Sciatic nerve (tissue), 2 donors: ENCODE data around the gene UNC5A. TPM values are rescaled to one million over a fixed set of nuclear protein-coding genes. Genes with fewer than 3 reads are reported as not detected.

ENCODE experiments used
- ATAC-seq: fragments of 200-7000 bp; cut with Tn5 transposase; one replicate; pipeline ENCODE4 v1.9.1; 2020; ENCODE audit warnings: mild to moderate bottlenecking, moderate library complexity
- DNase-seq: peaks from one replicate; pipeline ENCODE4 v3.0.0-alpha.2; 2020; ENCODE audit warnings: low spot score
- intact Hi-C: fragments of 100-400 bp; cut with DNase I; formaldehyde crosslinking; loops from one replicate; pipeline ENCODE4 v1.14.2; 2022
- total RNA-seq: library from RNA; stranded (reverse); fragmentation: NEBNext Ultra II Directional; extraction: Animal tissue kit (Norgen Biotek cat#: 25700); gene quantifications from one replicate; pipeline ENCODE4 v1.2.1, GENCODE V29; 2021
- donor health status: DM: no; HTN: no; CAD: no.
- donor health status: DM: no; HTN: no; CAD: no.

UNC5A gene
- total RNA-seq, 1 donor from 2014 or later, result not detected

DNA sequence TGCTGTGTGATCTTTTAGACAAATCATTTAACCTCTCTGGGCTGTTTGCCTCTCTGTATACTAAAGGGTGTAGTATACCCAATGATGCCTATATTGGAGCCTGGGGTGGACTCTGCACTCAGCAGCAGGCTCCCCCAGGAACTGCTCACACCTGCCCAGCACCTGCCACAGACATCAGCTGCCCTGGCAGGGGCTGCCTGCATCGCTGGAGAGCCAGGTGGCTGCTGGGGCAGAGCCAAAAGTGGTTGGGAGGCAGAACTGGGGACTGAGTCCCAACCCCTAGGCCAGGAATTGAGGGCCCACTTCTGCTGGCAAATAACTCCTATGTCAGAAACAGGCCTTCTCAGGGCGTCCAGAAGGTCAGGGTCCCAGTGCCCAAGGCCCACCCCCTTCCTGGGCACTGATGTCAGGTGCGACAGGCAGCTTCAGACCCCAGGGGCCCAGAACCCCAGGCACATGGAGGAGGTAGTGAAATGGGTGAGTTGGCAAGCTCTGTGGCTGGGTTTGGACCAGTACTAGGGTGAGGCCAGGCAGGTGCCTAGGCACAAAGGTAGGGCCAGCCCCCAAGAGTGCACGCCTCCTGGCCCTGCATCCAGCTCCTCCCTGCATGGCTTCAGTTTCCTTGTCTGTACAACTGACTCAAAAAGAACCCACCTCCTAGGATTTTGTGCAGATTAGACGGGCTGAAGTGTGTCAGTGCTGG is 5.8 kb downstream of the UNC5A start:
- ATAC-seq (no peak), DNase-seq (no peak)
- intact Hi-C loops, result no loop called here

DNA sequence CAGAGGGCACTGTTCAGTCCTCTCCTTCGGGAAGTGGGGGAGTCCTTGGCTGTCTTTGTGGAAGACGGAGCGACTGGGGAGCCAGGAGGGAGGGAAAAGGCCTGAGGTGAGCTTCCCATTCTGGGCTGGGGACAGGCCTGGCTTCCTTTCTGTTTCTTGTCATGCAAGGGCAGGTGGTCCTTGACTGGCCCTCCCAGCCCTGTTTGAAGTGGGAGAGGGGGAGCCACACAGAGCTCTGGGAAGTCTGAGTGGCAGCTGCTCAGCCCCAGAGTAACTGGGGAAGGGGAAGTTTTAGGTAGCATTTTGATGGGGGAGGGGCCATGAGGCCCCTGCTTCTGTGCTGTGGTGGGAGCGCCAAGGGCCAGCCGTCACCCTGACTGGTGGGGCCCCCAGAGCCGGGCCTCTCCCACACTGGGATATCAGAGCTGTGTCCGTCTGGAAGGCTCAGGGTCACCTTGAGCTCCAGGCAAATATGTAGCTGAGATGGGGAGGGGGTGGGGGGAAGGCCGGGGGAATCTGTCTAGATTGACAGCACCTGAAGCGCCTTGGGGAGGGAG is 6.5 kb downstream of the UNC5A start:
- no peak for ATAC-seq
- no peak for DNase-seq
- intact Hi-C loops, result no loop called here

DNA sequence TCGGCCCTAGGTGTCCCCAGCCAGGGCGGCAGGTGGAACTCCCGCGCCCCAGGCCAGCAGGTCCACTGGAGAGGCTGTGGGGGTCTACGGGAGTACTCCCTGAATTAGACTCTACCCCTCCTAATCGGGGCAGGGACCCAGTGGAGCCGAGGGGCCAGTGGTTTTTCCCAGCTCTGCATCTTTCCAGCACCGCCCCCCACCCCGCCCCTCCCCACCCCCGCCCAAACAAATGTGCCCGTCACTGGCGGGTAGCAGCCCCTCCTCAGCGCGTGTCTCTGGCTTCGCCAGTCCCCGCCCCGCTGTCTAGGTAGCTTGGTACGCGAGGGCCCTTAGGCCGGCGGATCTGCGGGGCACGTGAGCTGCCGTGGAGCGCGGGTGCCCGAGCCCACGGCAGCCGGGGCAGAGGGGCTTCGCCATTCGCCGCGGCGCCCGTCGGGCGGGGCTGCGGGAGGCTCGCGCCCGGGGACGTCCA is 7.0 kb downstream of the UNC5A start:
- no peak for ATAC-seq
- intact Hi-C loops, result no loop called here
- no peak for DNase-seq

DNA sequence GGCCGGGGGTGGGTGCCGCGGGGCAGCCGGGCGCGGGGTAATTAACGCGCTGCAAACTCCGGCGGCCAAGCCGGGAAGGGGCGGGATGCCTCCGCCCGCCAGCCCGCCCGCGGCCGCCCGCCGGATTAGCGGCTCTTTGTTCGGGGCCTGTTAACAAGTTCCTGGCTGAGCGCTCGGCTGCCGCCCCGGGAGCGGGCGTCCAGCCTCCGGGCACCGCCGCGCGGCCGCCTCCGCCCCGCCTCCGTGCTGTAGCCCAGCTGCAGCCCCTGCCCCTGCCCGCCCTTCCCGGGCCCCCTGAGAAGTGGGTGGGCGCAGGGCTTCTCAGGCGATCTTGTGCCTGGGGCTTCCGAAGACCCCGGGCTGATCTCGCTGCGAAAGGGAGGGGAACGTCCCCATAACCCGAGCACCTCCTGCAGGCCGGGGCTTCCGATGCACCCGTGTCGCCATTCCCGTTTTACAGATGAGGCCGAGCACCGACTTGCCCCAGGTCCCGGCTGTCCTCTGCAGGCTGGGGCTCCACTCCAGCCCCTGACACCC is 7.5 kb downstream of the UNC5A start:
- ATAC-seq (no peak), DNase-seq (no peak)
- intact Hi-C loops, result no loop called here

DNA sequence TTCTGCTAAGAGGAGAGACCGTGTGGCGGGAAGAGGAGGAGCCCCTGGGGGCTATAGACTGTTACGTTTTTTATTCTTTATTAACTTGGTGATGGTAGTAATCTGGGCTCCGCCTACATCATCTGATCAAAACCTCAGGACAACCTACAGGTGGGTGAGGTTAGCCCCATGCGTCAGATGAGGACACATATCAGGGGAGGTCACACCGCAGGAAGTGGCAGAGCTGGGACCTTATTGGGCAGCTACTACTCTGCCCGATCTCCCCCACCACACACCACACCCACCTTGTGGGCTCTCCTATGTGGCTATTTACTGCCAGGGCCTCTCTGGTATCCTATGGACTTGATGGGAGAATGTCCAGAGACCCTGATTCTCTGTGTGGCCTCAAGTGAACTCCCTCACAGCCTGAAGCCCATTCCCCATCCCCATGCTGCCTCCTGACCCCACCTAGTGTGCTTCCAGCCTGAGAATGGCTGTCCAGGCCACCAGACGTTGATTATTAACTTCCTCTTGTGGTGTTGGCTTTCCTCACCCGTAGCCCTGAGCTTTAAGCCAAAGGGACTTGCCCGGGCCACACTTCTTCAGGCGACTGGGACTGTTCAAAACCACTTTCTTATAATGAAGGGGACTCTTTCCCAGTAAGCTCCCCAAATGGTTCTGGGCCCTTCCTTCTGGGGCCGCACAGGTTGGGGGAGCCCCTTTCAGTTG is 8.2 kb downstream of the UNC5A start:
- ATAC-seq, result no peak
- intact Hi-C loops, result no loop called here

DNA sequence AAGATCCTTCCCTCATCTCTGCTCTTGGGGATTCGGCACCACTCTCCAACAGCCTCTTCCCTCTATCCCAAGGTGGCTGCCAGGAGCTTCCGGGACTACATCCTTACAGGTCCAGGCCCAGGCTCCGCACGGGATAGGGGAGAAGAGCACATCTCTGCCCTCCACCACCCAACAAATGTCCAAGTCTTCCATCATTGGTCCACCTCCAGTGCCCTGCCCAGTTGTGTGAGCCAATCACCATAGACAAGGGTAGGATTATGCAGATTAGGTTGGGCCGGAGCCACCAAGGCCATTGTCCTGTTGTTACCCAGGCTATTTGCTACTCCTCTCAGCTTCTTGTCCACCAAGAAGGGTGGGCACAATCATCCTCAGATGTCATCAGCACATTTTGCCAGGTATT is 9.1 kb downstream of the UNC5A start:
- ATAC-seq (no peak), DNase-seq (no peak)
- intact Hi-C loops, result no loop called here

More for the DNA sequence above, 8.2 kb downstream of the UNC5A start:
- no peak for DNase-seq

DNA sequence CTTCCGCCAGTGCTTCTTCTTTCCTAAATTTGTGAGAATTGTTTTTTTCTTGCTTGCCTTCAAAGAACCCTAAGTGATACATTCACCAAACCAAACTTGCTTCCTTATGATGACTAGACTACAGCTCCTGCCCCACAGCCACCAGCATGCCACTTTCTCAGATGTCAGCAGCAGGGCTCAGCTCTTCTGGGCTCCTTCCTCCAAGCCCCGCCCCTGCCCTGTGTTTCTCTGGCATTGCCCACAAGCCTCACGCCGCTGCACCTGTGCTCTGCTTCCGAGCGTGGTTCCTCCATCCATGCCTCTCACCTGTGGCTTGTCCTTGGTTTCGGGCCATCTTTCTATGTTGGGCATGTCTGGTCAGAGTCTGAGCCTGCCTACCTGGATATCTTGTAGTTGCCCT is 10.6 kb downstream of the UNC5A start:
- intact Hi-C loops, result no loop called here
- no peak for ATAC-seq

DNA sequence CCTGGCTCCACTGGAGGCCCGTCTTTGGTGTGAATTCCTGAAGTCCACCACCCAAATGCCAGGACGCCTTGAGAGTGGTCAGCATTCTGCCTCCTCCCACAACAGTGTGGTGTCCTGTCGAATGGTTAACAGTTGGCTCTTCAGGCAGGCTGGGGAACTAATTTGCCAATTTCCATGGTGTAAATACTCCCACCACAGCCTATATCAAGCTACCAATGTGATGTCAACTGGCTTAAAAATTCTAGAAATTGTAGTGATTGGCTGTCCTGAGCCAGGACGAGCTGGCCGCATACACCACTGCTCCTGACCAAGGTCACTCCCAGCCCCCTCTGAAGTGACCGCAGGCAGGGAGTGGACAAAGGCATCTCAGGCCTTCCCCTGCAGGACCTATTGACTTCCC is 11.1 kb downstream of the UNC5A start:
- intact Hi-C loops, result no loop called here

More for the DNA sequence above, 10.6 kb downstream of the UNC5A start:
- DNase-seq, result no peak

DNA sequence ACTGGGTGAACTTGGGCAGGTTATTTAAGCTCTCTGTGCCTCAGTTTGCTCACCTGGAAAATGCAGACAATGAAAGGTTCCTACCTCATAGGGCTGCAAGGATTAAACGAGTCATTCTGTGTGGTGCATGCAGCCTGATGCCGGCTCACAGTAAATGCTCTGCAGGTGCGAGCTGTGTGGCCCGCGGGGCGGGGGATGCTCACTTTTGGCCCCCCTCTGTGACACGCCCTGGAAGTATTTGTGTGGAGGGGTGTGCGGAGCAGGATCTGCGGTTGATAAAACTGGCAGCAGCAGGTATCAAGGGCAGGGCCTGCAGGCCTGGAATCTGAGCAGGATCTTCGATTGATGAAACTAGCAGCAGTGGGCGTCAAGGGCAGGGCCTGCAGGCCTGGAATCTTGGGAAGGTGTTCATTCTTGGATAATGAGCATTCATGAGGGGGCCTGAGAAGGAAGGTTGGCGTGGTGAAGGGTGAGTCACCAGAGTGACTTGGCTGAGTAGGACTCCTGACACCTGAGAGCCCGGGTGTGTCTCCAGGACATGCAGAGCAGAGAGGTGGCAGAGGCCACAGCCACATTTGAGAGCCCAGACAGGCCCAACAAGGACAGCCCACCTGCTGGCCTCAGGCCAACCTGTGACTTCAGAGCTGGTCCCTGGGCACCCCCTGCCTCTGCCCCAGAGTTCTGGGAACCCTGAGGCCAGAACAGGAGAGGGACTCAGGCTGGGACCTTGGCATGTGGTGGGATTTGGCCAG is 11.9 kb downstream of the UNC5A start:
- intact Hi-C loops, result no loop called here
- ATAC-seq (no peak), DNase-seq (no peak)

More for the DNA sequence above, 11.1 kb downstream of the UNC5A start:
- no peak for DNase-seq
- ATAC-seq, result no peak

DNA sequence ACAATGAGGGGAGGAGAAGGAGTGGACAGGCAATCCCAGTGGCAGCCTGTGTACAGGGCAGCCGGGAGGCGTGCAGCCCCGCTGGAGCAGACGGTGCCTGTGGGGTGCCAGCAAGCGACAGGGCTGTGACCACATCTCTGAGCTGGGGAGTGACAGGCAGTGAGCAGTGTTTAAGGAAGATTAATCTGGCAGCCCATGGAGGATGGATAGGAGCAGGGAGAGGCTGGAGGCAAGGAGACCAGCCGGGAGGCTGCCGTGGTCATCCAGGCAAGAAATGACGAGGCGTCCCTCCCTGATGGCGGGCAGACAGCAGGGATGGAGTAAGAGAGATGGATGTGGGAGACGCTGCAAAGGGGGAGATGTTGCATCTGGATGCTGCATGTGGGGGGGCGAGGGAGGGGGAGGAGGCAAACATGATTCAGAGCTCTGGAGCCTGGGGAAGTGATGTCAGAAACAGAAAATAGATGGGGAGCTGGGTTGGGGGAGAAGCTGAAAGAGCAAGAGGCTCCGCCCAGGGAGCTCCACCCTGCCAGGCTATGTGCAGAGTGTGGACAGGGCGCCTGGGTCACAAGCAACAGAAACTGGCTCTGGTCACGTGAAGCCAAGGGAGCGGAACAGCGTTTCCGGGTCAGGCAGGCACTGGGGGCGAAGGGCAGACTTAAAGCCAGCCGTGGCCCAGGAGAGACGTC is 12.6 kb downstream of the UNC5A start:
- DNase-seq (no peak), ATAC-seq (no peak)
- intact Hi-C loops, result no loop called here

DNA sequence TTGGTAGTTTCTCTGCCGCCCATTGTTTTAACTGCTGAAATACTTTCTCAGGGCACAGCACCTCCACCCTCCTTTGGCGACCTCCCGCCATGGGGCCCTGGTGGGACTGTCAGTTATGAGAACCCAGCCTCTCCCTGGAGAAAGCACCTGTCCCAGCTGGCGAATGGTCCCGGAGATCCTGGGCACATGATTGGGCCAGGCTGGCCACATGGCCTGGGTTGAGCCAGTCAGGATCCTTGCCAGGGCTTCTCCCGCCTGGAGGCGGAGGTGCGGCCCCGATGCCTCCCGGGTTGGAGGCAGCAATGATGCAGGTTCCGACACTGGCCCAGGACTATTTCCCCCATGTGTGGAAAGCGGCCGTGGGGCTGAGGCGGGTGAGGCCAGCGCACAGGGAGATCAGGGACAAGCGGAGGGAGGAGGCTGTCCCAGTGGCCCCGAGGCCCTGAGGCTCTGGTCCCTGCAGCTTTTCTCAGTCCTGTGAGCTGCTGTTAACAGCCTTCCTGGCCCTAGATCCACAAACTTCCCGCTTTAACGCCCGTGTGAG is 13.6 kb downstream of the UNC5A start:
- intact Hi-C loops, result no loop called here
- ATAC-seq (no peak), DNase-seq (no peak)

DNA sequence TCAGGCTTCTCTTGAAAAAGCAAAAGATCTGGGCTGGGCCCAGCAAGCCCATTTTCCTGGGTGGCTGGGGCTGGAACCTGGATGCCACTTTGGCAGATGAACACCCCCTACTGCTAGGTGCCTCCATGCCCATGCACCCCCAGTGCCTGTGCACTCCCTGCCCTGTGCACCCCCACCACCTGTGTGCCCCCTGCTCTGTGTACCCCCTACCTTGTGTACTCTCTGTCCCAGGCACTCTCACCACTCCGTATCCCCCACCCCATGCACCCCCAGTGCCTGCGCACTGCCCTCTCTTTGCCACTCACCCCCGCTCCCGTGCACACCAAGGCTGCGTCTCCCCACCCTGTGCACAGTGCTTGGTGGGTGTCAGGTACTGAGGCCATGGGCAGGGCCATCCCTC is 14.2 kb downstream of the UNC5A start:
- DNase-seq, result no peak
- no peak for ATAC-seq
- intact Hi-C loops, result no loop called here

DNA sequence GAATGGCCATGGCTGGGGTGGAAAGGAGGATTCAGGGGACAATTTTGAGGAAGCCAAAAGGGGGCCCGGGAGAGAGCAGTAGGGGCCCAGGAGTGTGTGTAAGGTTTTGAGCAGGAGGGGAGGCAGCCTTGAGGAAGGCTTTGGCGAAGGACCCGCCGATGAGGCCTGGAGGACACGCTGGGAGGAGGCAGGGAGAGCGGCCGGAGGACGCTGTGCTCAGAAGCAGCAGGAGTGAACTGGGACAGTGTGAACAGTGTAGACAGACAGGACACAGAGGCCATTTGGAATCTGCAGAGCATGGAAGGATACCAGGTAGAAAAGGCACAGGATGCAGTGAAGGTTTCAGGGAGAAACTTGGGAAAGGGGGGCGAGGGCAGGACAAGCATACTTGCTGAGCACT is 14.9 kb downstream of the UNC5A start:
- intact Hi-C loops, result no loop called here
- no peak for ATAC-seq
- no peak for DNase-seq

DNA sequence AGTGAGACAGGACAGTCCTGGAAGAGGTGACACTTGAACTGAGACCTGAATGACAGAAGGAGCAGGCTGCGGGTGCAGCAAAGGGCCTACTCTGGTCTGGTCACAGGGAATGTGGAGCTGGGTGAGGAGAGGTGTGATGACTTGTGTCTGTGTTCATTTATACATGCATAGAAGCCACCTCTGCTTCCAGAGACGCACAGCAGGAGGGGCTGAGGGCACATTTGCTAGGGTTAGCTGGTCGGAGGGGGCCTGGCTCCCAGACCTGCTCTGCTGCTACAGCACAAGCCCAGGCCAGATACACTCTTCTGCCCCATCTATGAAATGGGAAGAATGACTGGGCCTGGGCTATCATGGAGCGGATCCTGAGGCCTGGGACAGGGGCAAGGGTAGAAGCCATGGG is 15.6 kb downstream of the UNC5A start:
- ATAC-seq (no peak), DNase-seq (no peak)
- intact Hi-C loops, result no loop called here

DNA sequence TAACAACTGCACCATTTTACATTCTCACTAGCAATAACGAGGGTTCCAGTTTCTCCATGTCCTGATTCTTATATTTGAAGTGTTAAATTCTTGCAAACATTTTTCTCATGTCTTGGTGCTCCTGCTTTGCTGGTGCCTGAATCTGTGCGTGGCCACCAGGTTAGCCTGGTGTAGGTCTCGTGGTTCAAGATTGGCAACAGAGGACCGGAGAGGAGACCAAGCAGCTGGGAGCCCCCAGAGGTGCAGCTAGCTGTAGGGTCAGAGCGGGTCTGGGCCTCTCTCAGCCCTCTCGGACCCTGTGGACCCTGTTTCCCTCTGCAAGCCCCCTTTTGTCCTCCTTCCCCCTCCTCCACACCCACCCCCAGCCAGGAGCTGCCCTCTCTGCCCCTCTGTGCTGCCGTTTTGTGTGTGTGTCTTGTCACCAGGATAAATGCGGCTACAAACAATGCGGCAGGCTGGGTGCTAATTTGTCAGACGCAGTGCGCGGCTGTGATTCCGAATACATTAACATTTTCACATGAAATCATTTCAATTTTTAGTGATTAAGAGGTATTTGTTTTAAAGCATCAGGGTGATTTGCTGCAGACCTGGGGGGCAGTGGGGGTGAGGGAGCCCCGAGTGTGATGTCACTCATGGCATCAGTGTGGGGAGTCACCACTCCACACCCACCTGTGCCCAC is 17.5 kb downstream of the UNC5A start:
- ATAC-seq, result no peak
- intact Hi-C loops, result no loop called here
- DNase-seq, result no peak

DNA sequence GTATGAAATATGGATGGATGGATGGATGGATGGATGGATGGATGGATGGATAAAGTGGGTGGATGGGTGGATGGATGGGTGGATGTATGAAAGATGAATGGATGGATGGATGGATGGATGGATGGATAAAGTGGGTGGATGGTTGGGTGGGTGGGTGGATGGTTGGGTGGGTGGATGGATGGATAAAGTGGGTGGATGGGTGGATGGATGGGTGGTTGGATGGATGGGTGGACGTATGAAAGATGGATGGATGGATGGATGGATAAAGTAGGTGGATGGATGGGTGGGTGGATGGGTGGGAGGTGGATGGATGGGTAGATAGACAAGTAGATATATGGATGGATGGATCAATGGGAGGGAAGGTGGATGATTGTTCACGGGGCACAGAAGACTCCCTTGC is 19.0 kb downstream of the UNC5A start:
- no peak for DNase-seq
- intact Hi-C loops, result no loop called here
- no peak for ATAC-seq

DNA sequence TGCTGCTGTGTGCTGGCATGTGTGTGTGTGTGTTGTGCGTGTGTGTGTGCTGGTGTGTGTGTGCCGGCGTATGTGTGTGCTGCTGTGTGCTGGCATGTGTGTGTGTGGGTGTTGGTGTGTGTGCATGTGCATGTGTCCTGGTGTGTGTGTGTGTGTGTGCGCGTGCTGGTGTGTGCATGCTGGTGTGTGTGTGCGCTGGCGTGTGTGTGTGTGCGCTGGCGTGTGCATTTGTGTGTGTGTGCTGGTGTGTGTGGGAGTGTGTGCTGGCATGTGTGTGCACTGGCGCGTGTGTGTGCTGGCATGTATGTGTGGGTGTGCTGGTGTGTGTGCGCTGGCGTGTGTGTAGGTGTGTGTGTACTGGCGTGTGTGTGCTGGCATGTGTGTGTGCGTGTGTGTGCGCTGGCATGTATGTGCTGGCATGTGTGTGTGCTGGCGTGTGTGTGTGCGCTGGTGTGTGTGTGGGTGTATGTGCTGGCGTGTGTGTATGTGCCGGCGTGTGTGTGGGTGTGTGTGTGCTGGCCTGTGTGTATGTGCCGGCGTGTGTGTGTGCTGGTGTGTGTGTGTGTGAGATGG is 20.1 kb downstream of the UNC5A start:
- ATAC-seq (no peak), DNase-seq (no peak)
- intact Hi-C loops, result no loop called here

DNA sequence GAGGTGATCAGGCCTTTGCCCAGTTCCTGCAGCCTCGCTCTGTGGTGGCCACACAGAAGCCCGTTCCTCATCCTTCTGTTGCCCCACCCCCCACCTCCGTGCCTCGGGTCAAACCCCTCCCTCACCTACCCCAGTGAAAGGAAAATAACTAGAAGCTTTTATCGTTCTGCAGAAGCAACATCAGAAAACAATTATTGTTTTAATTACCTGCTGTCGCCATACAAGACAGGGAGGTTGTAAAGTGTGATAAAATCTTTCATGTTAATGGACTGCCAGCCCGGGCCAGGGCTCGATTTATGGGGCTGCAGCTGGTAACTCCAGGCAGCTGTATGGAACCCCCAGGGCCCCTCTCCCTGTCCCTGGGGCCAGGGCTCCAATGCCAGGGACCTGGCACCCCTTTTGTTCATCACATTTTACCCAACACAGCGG is 20.6 kb downstream of the UNC5A start:
- ATAC-seq, result no peak
- intact Hi-C loops, result no loop called here
- no peak for DNase-seq
